Panc1 (cell line): ENCODE measurements around the gene EIF4E. TPM values are rescaled to one million over a fixed set of nuclear protein-coding genes. Genes with fewer than 3 reads are reported as not detected.

Source experiments
- ATAC-seq: fragments of 200-7000 bp; cut with Tn5 transposase; 2 replicates; pipeline ENCODE4 v1.9.1; 2020; ENCODE audit warnings: mild to moderate bottlenecking, moderate library complexity
- BruUV-seq: library from RNA; stranded (reverse); fragments of 400-500 nt; replicated peaks from 2 replicates; lab custom pipeline; 2021; lab: Mats Ljungman, UMichigan
- CTCF ChIA-PET: fragments of 300-600 bp; sonication (Branson Sonifier 250); formaldehyde crosslinking; loops from one replicate; lab custom pipeline; 2022; ENCODE audit warnings: antibody characterized with exemption; lab: Charles Lee
- POLR2A ChIA-PET: fragments of 300-600 bp; sonication (Branson Sonifier 250); formaldehyde crosslinking; loops from one replicate; lab custom pipeline; 2022; ENCODE audit warnings: antibody characterized with exemption; lab: Charles Lee
- DNase-seq: peaks from one replicate; pipeline ENCODE4 v3.0.0-alpha.2; 2010; ENCODE audit warnings: low read depth, low spot score
- H3K27ac ChIP-seq: 2 replicates; pipeline ENCODE4 v1.5.1; 2011; ENCODE audit warnings: mild to moderate bottlenecking, low read length, inconsistent platforms
- H3K27me3 ChIP-seq: fragments of 200-500 bp; sonication (Bioruptor generic); 2 replicates; pipeline ENCODE4 v1.6.0; 2014; ENCODE audit warnings: low read length, inconsistent platforms; ENCODE audit not compliant: control insufficient read depth, insufficient read depth
- H3K36me3 ChIP-seq: fragments of 200-500 bp; sonication (Bioruptor generic); 2 replicates; pipeline ENCODE4 v1.5.1; 2014; ENCODE audit warnings: inconsistent platforms, mild to moderate bottlenecking, low read length, moderate library complexity; ENCODE audit not compliant: control insufficient read depth, insufficient read depth
- H3K4me1 ChIP-seq: 2 replicates; pipeline ENCODE4 v1.5.1; 2011; ENCODE audit warnings: inconsistent platforms, mild to moderate bottlenecking, low read length, moderate library complexity; ENCODE audit not compliant: control insufficient read depth, insufficient read depth
- H3K4me3 ChIP-seq, 2 experiments: 2 replicates each; pipeline ENCODE4 v1.5.1; 2011 to 2012; ENCODE audit warnings: low read depth in 2 of 2, low read length in 2 of 2, mild to moderate bottlenecking in 2 of 2, inconsistent platforms in 1 of 2, moderate library complexity in 1 of 2
- H3K9me3 ChIP-seq: fragments of 200-500 bp; sonication (Bioruptor generic); 2 replicates; pipeline ENCODE4 v1.5.1; 2014; ENCODE audit warnings: low read depth, mild to moderate bottlenecking, inconsistent platforms, low read length, moderate library complexity; ENCODE audit not compliant: control insufficient read depth, insufficient read depth
- CTCF ChIP-seq: fragments of 450-650 bp; IDR thresholded peaks from 2 replicates; pipeline ENCODE4 v1.5.1; 2017; ENCODE audit warnings: mild to moderate bottlenecking
- POLR2AphosphoS5 ChIP-seq: IDR thresholded peaks from 2 replicates; pipeline ENCODE4 v1.6.1; 2012; ENCODE audit warnings: mild to moderate bottlenecking, low read depth, low read length, moderate library complexity
- SIN3A ChIP-seq: IDR thresholded peaks from 2 replicates; pipeline ENCODE4 v1.6.1; 2012; ENCODE audit warnings: low read depth, mild to moderate bottlenecking, low read length, moderate library complexity, borderline replicate concordance; ENCODE audit not compliant: insufficient read depth
- TCF7L2 ChIP-seq: IDR thresholded peaks from 2 replicates; pipeline ENCODE4 v1.6.1; 2011; ENCODE audit warnings: mild to moderate bottlenecking, low read depth, low read length, inconsistent platforms
- in situ Hi-C: cut with HindIII; loops from 2 replicates; pipeline ENCODE4 v1.10.0; 2016; ENCODE audit warnings: low sequenced_read_pairs, low pct_unique_long_range_greater_than_20kb
- intact Hi-C: fragments of 100-400 bp; cut with micrococcal nuclease; formaldehyde crosslinking; loops from one replicate; pipeline ENCODE4 v1.10.0; 2022; ENCODE audit not compliant: unreplicated experiment
- total RNA-seq: library from RNA; stranded (reverse); gene quantifications from one replicate; pipeline ENCODE4 v1.2.1, GENCODE V29; 2021; ENCODE audit not compliant: unreplicated experiment
- TF ChIP-seq, protein P1 (sequence below), 2 experiments: IDR thresholded peaks; 2 replicates each; pipeline ENCODE4 v1.6.1; 2011 to 2012; ENCODE audit warnings: low read depth in 2 of 2, control low read depth in 1 of 2, low read length in 1 of 2, mild to moderate bottlenecking in 1 of 2, moderate library complexity in 1 of 2; ENCODE audit not compliant: insufficient read depth in 1 of 2

The EIF4E gene
- total RNA-seq, 1 experiment from 2014 or later = 89.7 TPM

DNA sequence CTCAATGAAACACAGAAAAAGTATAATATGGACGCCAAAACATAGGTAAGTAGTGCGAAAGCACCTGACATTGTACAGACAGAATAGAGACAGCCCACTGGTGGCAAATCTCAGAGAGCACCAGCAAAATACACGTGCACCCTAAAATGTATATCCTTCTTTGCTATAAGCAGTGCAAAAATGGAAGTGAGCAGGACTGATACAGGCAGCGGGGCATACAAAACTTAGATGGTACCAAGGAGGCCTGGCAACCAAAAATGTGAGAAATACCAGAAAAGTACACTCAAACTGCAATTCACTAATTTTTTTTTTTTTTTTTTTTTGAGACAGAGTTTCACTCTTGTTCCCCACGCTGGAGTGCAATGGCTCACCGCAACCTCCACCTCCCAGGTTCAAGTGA is 63.9 kb downstream of the EIF4E start:
- Histone ChIP-seq H3K9me3 (no peaks in the 10 kb centered on the region), H3K4me1 (no peaks in the 10 kb centered on the region), H3K36me3 (no peaks in the 10 kb centered on the region), H3K4me3 (no peak overlapping the region), H3K27ac (no peak overlapping the region), H3K27me3 (no peaks in the 10 kb centered on the region)
- in situ Hi-C loops (no loop called here), intact Hi-C loops (no loop called here)
- CTCF ChIA-PET = no interaction called here
- no TSS peak for BruUV-seq
- TF ChIP-seq POLR2AphosphoS5 = no peak
- no peak for TF ChIP-seq SIN3A
- no peak for TF ChIP-seq TCF7L2
- TF ChIP-seq, protein P1, sequence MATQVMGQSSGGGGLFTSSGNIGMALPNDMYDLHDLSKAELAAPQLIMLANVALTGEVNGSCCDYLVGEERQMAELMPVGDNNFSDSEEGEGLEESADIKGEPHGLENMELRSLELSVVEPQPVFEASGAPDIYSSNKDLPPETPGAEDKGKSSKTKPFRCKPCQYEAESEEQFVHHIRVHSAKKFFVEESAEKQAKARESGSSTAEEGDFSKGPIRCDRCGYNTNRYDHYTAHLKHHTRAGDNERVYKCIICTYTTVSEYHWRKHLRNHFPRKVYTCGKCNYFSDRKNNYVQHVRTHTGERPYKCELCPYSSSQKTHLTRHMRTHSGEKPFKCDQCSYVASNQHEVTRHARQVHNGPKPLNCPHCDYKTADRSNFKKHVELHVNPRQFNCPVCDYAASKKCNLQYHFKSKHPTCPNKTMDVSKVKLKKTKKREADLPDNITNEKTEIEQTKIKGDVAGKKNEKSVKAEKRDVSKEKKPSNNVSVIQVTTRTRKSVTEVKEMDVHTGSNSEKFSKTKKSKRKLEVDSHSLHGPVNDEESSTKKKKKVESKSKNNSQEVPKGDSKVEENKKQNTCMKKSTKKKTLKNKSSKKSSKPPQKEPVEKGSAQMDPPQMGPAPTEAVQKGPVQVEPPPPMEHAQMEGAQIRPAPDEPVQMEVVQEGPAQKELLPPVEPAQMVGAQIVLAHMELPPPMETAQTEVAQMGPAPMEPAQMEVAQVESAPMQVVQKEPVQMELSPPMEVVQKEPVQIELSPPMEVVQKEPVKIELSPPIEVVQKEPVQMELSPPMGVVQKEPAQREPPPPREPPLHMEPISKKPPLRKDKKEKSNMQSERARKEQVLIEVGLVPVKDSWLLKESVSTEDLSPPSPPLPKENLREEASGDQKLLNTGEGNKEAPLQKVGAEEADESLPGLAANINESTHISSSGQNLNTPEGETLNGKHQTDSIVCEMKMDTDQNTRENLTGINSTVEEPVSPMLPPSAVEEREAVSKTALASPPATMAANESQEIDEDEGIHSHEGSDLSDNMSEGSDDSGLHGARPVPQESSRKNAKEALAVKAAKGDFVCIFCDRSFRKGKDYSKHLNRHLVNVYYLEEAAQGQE (IDR thresholded peaks at IDR 0.05; ENCODE audit: insufficient read depth in 1 of 2, low read depth in 2 of 2, low read length in 1 of 2) = no peak
- TF ChIP-seq CTCF = no peak
- DNase-seq = no peak
- POLR2A ChIA-PET = no interaction called here
- ATAC-seq = no peak

- intact Hi-C loops (no loop called here), in situ Hi-C loops (no loop called here)
- CTCF ChIA-PET = no interaction called here
- Histone ChIP-seq H3K36me3 (no peaks in the 10 kb centered on the region), H3K4me1 (no peaks in the 10 kb centered on the region), H3K27me3 (no peaks in the 10 kb centered on the region), H3K27ac (no peak overlapping the region), H3K9me3 (no peaks in the 10 kb centered on the region), H3K4me3 (no peak overlapping the region)
- BruUV-seq = no TSS peak
- no peak for DNase-seq
- POLR2A ChIA-PET = no interaction called here
- no peak for ATAC-seq
- TF ChIP-seq SIN3A (no peak), CTCF (no peak), POLR2AphosphoS5 (no peak), TCF7L2 (no peak)
- TF ChIP-seq, protein P1 (IDR thresholded peaks at IDR 0.05; ENCODE audit: insufficient read depth in 1 of 2, low read depth in 2 of 2, low read length in 1 of 2) = no peak
Observed at GRCh38 chr4:98864560-98864959, 64.4 kb downstream of the EIF4E start.
